Kidney (tissue), 14 donors: ENCODE results near the gene TMEM263. TPM values are rescaled to one million over a fixed set of nuclear protein-coding genes. Genes with fewer than 3 reads are reported as not detected.

Experiments used
- DNase-seq, 5 donors: peaks; one replicate each; pipeline ENCODE4 v3.0.0-alpha.2; 2013 to 2020
- FAIRE-seq: peaks from 2 replicates; lab custom pipeline; 2012; peaks lifted over from hg19 to GRCh38; lab: Jason Lieb, UNC
- H3K27ac ChIP-seq, 2 donors: one replicate each; pipeline ENCODE4 v1.7.0; 2013; ENCODE audit warnings: low read depth in 2 of 2, low read length in 2 of 2, inconsistent platforms in 1 of 2
- H3K27me3 ChIP-seq: one replicate; pipeline ENCODE4 v1.7.1; 2013; ENCODE audit warnings: low read length, inconsistent platforms; ENCODE audit not compliant: control insufficient read depth, insufficient read depth
- H3K36me3 ChIP-seq, 3 donors: one replicate each; pipeline versions ENCODE4 v1.7.0 to v1.7.1; 2013; ENCODE audit warnings: low read length in 3 of 3, control low read depth in 1 of 3, inconsistent platforms in 1 of 3; ENCODE audit not compliant: insufficient read depth in 3 of 3, control insufficient read depth in 2 of 3
- H3K4me1 ChIP-seq, 3 donors: one replicate each; pipeline versions ENCODE4 v1.7.0 to v1.7.1; 2013; ENCODE audit warnings: low read length in 3 of 3, inconsistent platforms in 1 of 3, low read depth in 1 of 3; ENCODE audit not compliant: control insufficient read depth in 2 of 3, insufficient read depth in 2 of 3
- H3K4me3 ChIP-seq, 3 donors: one replicate each; pipeline versions ENCODE4 v1.7.0 to v1.8.1; 2013; ENCODE audit warnings: low read length in 3 of 3, control low read depth in 1 of 3, inconsistent platforms in 1 of 3
- H3K9ac ChIP-seq, 3 donors: one replicate each; pipeline versions ENCODE4 v1.7.0 to v1.7.1; 2013; ENCODE audit warnings: low read length in 3 of 3, control low read depth in 1 of 3, inconsistent platforms in 1 of 3
- H3K9me3 ChIP-seq, 3 donors: one replicate each; pipeline versions ENCODE4 v1.7.0 to v1.7.1; 2013; ENCODE audit warnings: low read length in 3 of 3, control low read depth in 1 of 3, inconsistent platforms in 1 of 3; ENCODE audit not compliant: control insufficient read depth in 2 of 3, insufficient read depth in 1 of 3
- CTCF ChIP-seq: IDR thresholded peaks from 3 replicates; pipeline ENCODE4 v1.5.1; 2012; ENCODE audit warnings: mild to moderate bottlenecking, moderate library complexity, borderline replicate concordance; ENCODE audit not compliant: insufficient read depth; ENCODE audit errors: extremely low read depth
- intact Hi-C: fragments of 100-400 bp; cut with DNase I; formaldehyde crosslinking; loops from one replicate; pipeline ENCODE4 v1.11.1; 2022
- polyA plus RNA-seq: library from polyadenylated mRNA; stranded (reverse); fragments of 350-450 nt; fragmentation: Illumina TruSeq; extraction: RNeasy Lipid Tissue Mini Kit (QIAGEN cat#74804); gene quantifications from one replicate; pipeline ENCODE4 v1.2.3, GENCODE V29; 2014; ENCODE audit warnings: low read depth, low replicate concordance; ENCODE audit not compliant: insufficient read depth
- total RNA-seq: library from RNA; stranded (reverse); fragmentation: NEBNext Ultra II Directional; extraction: Animal tissue kit (Norgen Biotek cat#: 25700); gene quantifications from one replicate; pipeline ENCODE4 v1.2.1, GENCODE V29; 2021
- donor health status: control.
- donor health status: control.
- donor health status: control.
- donor health status: control.
- donor health status: control.
- donor health status: DM: yes; HTN: yes; CAD: no.
- donor health status: Normal renal cell carcinoma (clear cell type).

TMEM263 gene
- total and polyA plus RNA-seq, 2 donors from 2014 or later, result 28.7 to 43.1 TPM

DNA sequence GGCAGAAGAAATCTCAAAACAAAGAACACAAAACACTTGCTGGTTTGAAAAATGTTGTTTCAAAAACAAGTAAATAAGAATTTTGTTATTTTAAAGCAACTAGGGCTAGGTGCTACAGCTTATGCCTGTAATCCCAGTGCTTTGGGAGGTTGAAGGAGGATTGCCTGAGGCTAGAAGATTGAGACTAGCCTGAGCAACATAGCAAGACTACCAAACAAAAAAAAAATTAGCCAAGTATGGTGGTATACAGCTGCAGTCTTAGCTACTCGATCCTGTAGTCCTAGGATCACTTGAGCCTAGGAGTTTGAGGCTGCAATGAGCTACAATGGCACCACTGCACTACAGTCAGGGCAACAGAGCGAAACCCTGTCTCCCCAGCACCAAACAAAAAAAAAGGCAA lies 63.8 kb downstream of the TMEM263 start:
- no peak overlapping the region for H3K27ac ChIP-seq
- no peak for FAIRE-seq
- peaks cover 0 to 2% (median 0%) of the 10 kb centered on the region in 3 donors for H3K36me3 ChIP-seq

More for the DNA sequence above, 63.8 kb downstream of the TMEM263 start:
- intact Hi-C loops, result no loop called here
- Histone ChIP-seq H3K4me1 (no peaks in the 10 kb centered on the region), H3K9me3 (no peaks in the 10 kb centered on the region), H3K9ac (no peak overlapping the region), H3K27me3 (no peaks in the 10 kb centered on the region), H3K4me3 (no peak overlapping the region)
- no peak for TF ChIP-seq CTCF
- DNase-seq, result no peak

Other genes starting within 250 kb of the TMEM263 start
- 18.0 TPM for gene RIC8B, start 181.2 kb upstream of the TMEM263 start, total RNA-seq
- gene RIC8B, start 181.2 kb upstream of the TMEM263 start, polyA plus RNA-seq, result 7.7 TPM
- 15.0 TPM for gene MTERF2, start 31.2 kb downstream of the TMEM263 start, total RNA-seq
- gene MTERF2, start 31.2 kb downstream of the TMEM263 start, polyA plus RNA-seq, result 26.2 TPM
- gene CRY1, start 137.6 kb downstream of the TMEM263 start, total RNA-seq, result 17.7 TPM
- gene CRY1, start 137.6 kb downstream of the TMEM263 start, polyA plus RNA-seq, result 8.4 TPM